H1 (cell line): ENCODE measurements around the gene NRDE2. TPM values are rescaled to one million over a fixed set of nuclear protein-coding genes. Genes with fewer than 3 reads are reported as not detected.

Source experiments
- CTCF ChIA-PET: fragments of 300-600 bp; sonication (Branson Sonifier 250); formaldehyde crosslinking; loops from one replicate; lab custom pipeline; 2021; ENCODE audit not compliant: partially characterized antibody; lab: Charles Lee
- POLR2A ChIA-PET: fragments of 300-600 bp; sonication (Branson Sonifier 250); formaldehyde crosslinking; loops from one replicate; lab custom pipeline; 2021; ENCODE audit warnings: inconsistent platforms; ENCODE audit not compliant: partially characterized antibody; lab: Charles Lee
- DNase-seq, 2 experiments: peaks; one replicate each; pipeline versions ENCODE4 v3.0.0 to v3.0.0-alpha.2; 2010 to 2022; ENCODE audit warnings: low spot score in 2 of 2, low read depth in 1 of 2, mixed read lengths in 1 of 2
- FAIRE-seq: peaks from 2 replicates; lab custom pipeline; 2011; peaks lifted over from hg19 to GRCh38; lab: Jason Lieb, UNC
- H2AFZ ChIP-seq: 2 replicates; pipeline ENCODE4 v1.8.1; 2012; ENCODE audit warnings: low read length, inconsistent platforms
- H2AK5ac ChIP-seq: 2 replicates; pipeline ENCODE4 v1.6.1; 2013; ENCODE audit warnings: low read depth, low read length
- H2BK120ac ChIP-seq: replicated peaks from 2 replicates; pipeline ENCODE3; 2013; ENCODE audit warnings: low read depth, low read length, inconsistent platforms
- H2BK12ac ChIP-seq: 2 replicates; pipeline ENCODE4 v1.6.1; 2013; ENCODE audit warnings: low read depth, low read length
- H2BK15ac ChIP-seq: 2 replicates; pipeline ENCODE4 v1.6.1; 2013; ENCODE audit warnings: low read length
- H2BK20ac ChIP-seq: 2 replicates; pipeline ENCODE4 v1.6.1; 2013; ENCODE audit warnings: low read length
- H2BK5ac ChIP-seq: 2 replicates; pipeline ENCODE4 v1.6.1; 2013; ENCODE audit warnings: low read depth, low read length
- H3K14ac ChIP-seq: 2 replicates; pipeline ENCODE4 v1.6.1; 2013; ENCODE audit warnings: inconsistent platforms; ENCODE audit not compliant: insufficient read length
- H3K18ac ChIP-seq: 2 replicates; pipeline ENCODE4 v1.6.1; 2013; ENCODE audit warnings: low read length; ENCODE audit errors: extremely low read depth
- H3K23ac ChIP-seq: 2 replicates; pipeline ENCODE4 v1.6.1; 2013; ENCODE audit warnings: inconsistent platforms; ENCODE audit not compliant: insufficient read length
- H3K23me2 ChIP-seq: 2 replicates; pipeline ENCODE4 v1.6.1; 2013; ENCODE audit warnings: low read depth, low read length
- H3K27ac ChIP-seq: 2 replicates; pipeline ENCODE4 v1.6.1; 2011; ENCODE audit warnings: low read depth, low read length, inconsistent platforms
- H3K27me3 ChIP-seq, 4 experiments: replicated peaks in 1 of 4; 1 replicate in 1 of 4; 2 replicates in 3 of 4; pipeline versions ENCODE4 v1.6.1 to v1.8.1; 2011 to 2013; ENCODE audit warnings: low read length in 3 of 4, mild to moderate bottlenecking in 3 of 4, inconsistent platforms in 2 of 4, mixed read lengths in 2 of 4, moderate library complexity in 1 of 4; ENCODE audit not compliant: control insufficient read depth in 3 of 4, insufficient read depth in 3 of 4; ENCODE audit errors: extremely low read depth in 1 of 4
- H3K36me3 ChIP-seq, 4 experiments: 2 replicates each; pipeline versions ENCODE4 v1.6.1 to v1.8.1; 2011 to 2013; ENCODE audit warnings: mild to moderate bottlenecking in 4 of 4, low read length in 3 of 4, moderate library complexity in 2 of 4, control low read depth in 1 of 4, inconsistent platforms in 1 of 4; ENCODE audit not compliant: insufficient read depth in 4 of 4, control insufficient read depth in 2 of 4
- H3K4ac ChIP-seq: replicated peaks from 2 replicates; pipeline ENCODE3; 2013; ENCODE audit warnings: low read length, low read depth, mixed read lengths, inconsistent platforms; ENCODE audit not compliant: insufficient read length
- H3K4me1 ChIP-seq, 4 experiments: replicated peaks in 1 of 4; 1 replicate in 1 of 4; 2 replicates in 3 of 4; pipeline versions ENCODE4 v1.6.1 to v1.8.1; 2011 to 2013; ENCODE audit warnings: low read length in 3 of 4, inconsistent platforms in 2 of 4, mixed read lengths in 1 of 4; ENCODE audit not compliant: insufficient read depth in 4 of 4, control insufficient read depth in 3 of 4
- H3K4me2 ChIP-seq, 2 experiments: 2 replicates each; pipeline versions ENCODE4 v1.6.1 to v1.8.1; 2011 to 2013; ENCODE audit warnings: low read depth in 2 of 2, low read length in 2 of 2, control low read depth in 1 of 2, inconsistent platforms in 1 of 2, mild to moderate bottlenecking in 1 of 2; ENCODE audit not compliant: insufficient read depth in 1 of 2
- H3K4me3 ChIP-seq, 4 experiments: fragments of 200-600, 300-600 bp in 1 of 4; sonication (generic), shearing (Covaris generic), sonication (Bioruptor Twin) in 1 of 4; 2 replicates each; pipeline versions ENCODE4 v1.5.1 to v1.8.1; 2011 to 2016; ENCODE audit warnings: low read length in 4 of 4, low read depth in 3 of 4, control low read depth in 2 of 4, inconsistent platforms in 2 of 4, mild to moderate bottlenecking in 2 of 4, mixed read lengths in 1 of 4, moderate library complexity in 1 of 4; ENCODE audit not compliant: insufficient read depth in 2 of 4; ENCODE audit errors: extremely low read depth in 1 of 4
- H3K56ac ChIP-seq: replicated peaks from 2 replicates; pipeline ENCODE3; 2013; ENCODE audit warnings: low read depth, mild to moderate bottlenecking, mixed read lengths, low read length, inconsistent platforms; ENCODE audit not compliant: insufficient read length
- H3K79me1 ChIP-seq: 2 replicates; pipeline ENCODE4 v1.6.1; 2013; ENCODE audit warnings: low read depth, low read length, control low read depth
- H3K79me2 ChIP-seq, 2 experiments: 2 replicates each; pipeline versions ENCODE4 v1.6.1 to v1.8.1; 2012 to 2013; ENCODE audit warnings: low read length in 2 of 2, mild to moderate bottlenecking in 2 of 2, inconsistent platforms in 1 of 2; ENCODE audit not compliant: insufficient read depth in 2 of 2, control insufficient read depth in 1 of 2
- H3K9ac ChIP-seq, 4 experiments: replicated peaks in 1 of 4; 1 replicate in 1 of 4; 2 replicates in 3 of 4; pipeline versions ENCODE4 v1.6.1 to v1.8.1; 2011 to 2013; ENCODE audit warnings: low read depth in 3 of 4, low read length in 3 of 4, control low read depth in 2 of 4, mild to moderate bottlenecking in 2 of 4, moderate library complexity in 2 of 4, inconsistent platforms in 1 of 4; ENCODE audit errors: extremely low read depth in 1 of 4
- H3K9me3 ChIP-seq, 2 experiments: 2 replicates each; pipeline versions ENCODE4 v1.6.1 to v1.8.1; 2012 to 2013; ENCODE audit warnings: mild to moderate bottlenecking in 2 of 2, moderate library complexity in 2 of 2, control low read depth in 1 of 2, inconsistent platforms in 1 of 2, low read depth in 1 of 2, low read length in 1 of 2, mixed read lengths in 1 of 2; ENCODE audit not compliant: insufficient read depth in 2 of 2
- H4K20me1 ChIP-seq, 2 experiments: replicated peaks in 1 of 2; 2 replicates each; pipeline versions ENCODE3 to v1.8.1; 2011 to 2013; ENCODE audit warnings: inconsistent platforms in 2 of 2, low read length in 2 of 2, mild to moderate bottlenecking in 1 of 2; ENCODE audit not compliant: insufficient read depth in 2 of 2, control insufficient read depth in 1 of 2
- H4K5ac ChIP-seq: 2 replicates; pipeline ENCODE4 v1.6.1; 2013; ENCODE audit warnings: low read length, low read depth, mixed read lengths, inconsistent platforms; ENCODE audit not compliant: insufficient read length
- H4K8ac ChIP-seq: 2 replicates; pipeline ENCODE4 v1.8.0; 2013; ENCODE audit warnings: mild to moderate bottlenecking, moderate library complexity, low read length, inconsistent platforms; ENCODE audit not compliant: insufficient read depth; ENCODE audit errors: extremely low read depth
- H4K91ac ChIP-seq: replicated peaks from 2 replicates; pipeline ENCODE3; 2013; ENCODE audit warnings: low read length, mixed read lengths, inconsistent platforms; ENCODE audit not compliant: insufficient read length
- ASH2L ChIP-seq: fragments of 200-600, 300-600 bp; sonication (generic); IDR thresholded peaks from one replicate; pipeline ENCODE4 v1.7.1; 2017; ENCODE audit warnings: low read length
- CBX5 ChIP-seq: fragments of 300-800, 300-1000 bp; sonication (generic); IDR thresholded peaks from 2 replicates; pipeline ENCODE4 v1.7.1; 2016; ENCODE audit warnings: antibody characterized with exemption, low read length, low read depth
- CBX8 ChIP-seq: fragments of 300-800, 300-1000 bp; sonication (generic); IDR thresholded peaks from 2 replicates; pipeline ENCODE4 v1.7.1; 2016; ENCODE audit warnings: low read depth, low read length, borderline replicate concordance
- CHD1 ChIP-seq: IDR thresholded peaks from 2 replicates; pipeline ENCODE4 v1.6.1; 2012; ENCODE audit warnings: low read depth, low read length, improper control_type of control experiment
- MAX ChIP-seq: IDR thresholded peaks from 2 replicates; pipeline ENCODE4 v1.6.1; 2012; ENCODE audit warnings: inconsistent platforms
- SIN3A ChIP-seq, 2 experiments: IDR thresholded peaks in 1 of 2; conservative IDR thresholded peaks in 1 of 2; 2 replicates each; pipeline ENCODE4 v1.6.1; 2011 to 2012; ENCODE audit warnings: low read length in 2 of 2, improper control_type of control experiment in 1 of 2, low read depth in 1 of 2, mild to moderate bottlenecking in 1 of 2
- ZNF274 ChIP-seq: IDR thresholded peaks from 2 replicates; pipeline ENCODE4 v1.7.0; 2012; ENCODE audit warnings: low read length, borderline replicate concordance; ENCODE audit errors: extremely low read depth
- WGBS, 2 experiments: shearing (Covaris generic) in 1 of 2; methylation state at CpG; one replicate each; pipeline versions ENCODE4 v1.1.6 to v1.1.7; 2013 to 2015; ENCODE audit warnings: low lambda C conversion rate in 2 of 2, mixed read lengths in 2 of 2, inconsistent platforms in 1 of 2, low coverage in 1 of 2, missing lambda C conversion rate in 1 of 2; ENCODE audit not compliant: insufficient replicate concordance in 2 of 2, insufficient coverage in 1 of 2, insufficient read length in 1 of 2; ENCODE audit errors: extremely low coverage in 1 of 2, missing lambda C conversion rate in 1 of 2; 5-methylcytosine and 5-hydroxymethylcytosine counted together
- polyA plus RNA-seq, 7 experiments: library from polyadenylated mRNA; depleted of rRNA in 3 of 7; stranded (reverse) in 5 of 7; unstranded in 2 of 7; fragments of >200 nt in 5 of 7; fragments of 200-250 nt in 2 of 7; gene quantifications; 1 replicate in 5 of 7; 2 replicates in 1 of 7; 4 replicates in 1 of 7; pipeline versions ENCODE4 v1.2.1 to v1.2.3, GENCODE V29; 2011 to 2013; ENCODE audit warnings: missing spikeins in 2 of 7, mixed read lengths in 2 of 7
- total RNA-seq: library from RNA; stranded (reverse); fragmentation: NEBNext Ultra II Directional; extraction: Animal tissue kit (Norgen Biotek cat#: 25700); gene quantifications from 2 replicates; pipeline ENCODE4 v1.2.1, GENCODE V29; 2021

The NRDE2 gene
- total and polyA plus RNA-seq, 2 of the 8 experiments (the other 6 are each of a cell fraction or from before 2014, with no cell fraction given): 4.9 to 12.1 TPM

- no peak overlapping the region for H3K9ac ChIP-seq
Measured at GRCh38 chr14:90275820-90276219, 55.9 kb downstream of the NRDE2 start.

More at GRCh38 chr14:90275820-90276219, 55.9 kb downstream of the NRDE2 start:
- no peak overlapping the region for H3K56ac ChIP-seq
- no peak overlapping the region for H4K5ac ChIP-seq
- no peak overlapping the region for H2BK120ac ChIP-seq
- no peak overlapping the region for H2BK12ac ChIP-seq
- no peak overlapping the region for H2AFZ ChIP-seq
- H3K4me1 ChIP-seq: no peaks in the 10 kb centered on the region
- no peak overlapping the region for H3K23ac ChIP-seq
- WGBS, 2 experiments: 83% methylated on average over 8 of the region's 8 CpGs; no CpG with 5 or more reads in 1 of the 2 experiments
- H3K4ac ChIP-seq: no peak overlapping the region
- no peaks in the 10 kb centered on the region for H3K27me3 ChIP-seq
- no peak overlapping the region for H3K4me3 ChIP-seq
- H2BK15ac ChIP-seq: no peak overlapping the region
- H3K4me2 ChIP-seq: no peak overlapping the region
- no peaks in the 10 kb centered on the region for H3K79me1 ChIP-seq
- ChIA-PET CTCF (interaction anchor here (1.2 to 4.7 kb wide), 6 partner anchors 9 to 482 kb away, joined by 3 to 30 read pairs (median 8); no protein-coding TSS in a partner anchor), POLR2A (interaction anchor here (0.9 to 1.5 kb wide), 2 partner anchors 11 to 122 kb away, joined by 3 read pairs; no protein-coding TSS in a partner anchor)
- H4K8ac ChIP-seq: no peak overlapping the region
- FAIRE-seq: no peak
- no peak for TF ChIP-seq CHD1
- TF ChIP-seq CBX8: no peak
- TF ChIP-seq SIN3A (conservative IDR thresholded peaks at IDR 0.05 in 1 of 2, IDR thresholded peaks at IDR 0.05 in 1 of 2; ENCODE audit: low read depth in 1 of 2, low read length in 2 of 2): no peak
- TF ChIP-seq ASH2L: no peak
- no peak for TF ChIP-seq MAX
- TF ChIP-seq CBX5: no peak
- no peak for TF ChIP-seq ZNF274
- TF ChIP-seq, all 59 proteins: peak for 0
- Histone ChIP-seq H3K23me2 (no peaks in the 10 kb centered on the region), H3K79me2 (no peaks in the 10 kb centered on the region), H4K91ac (no peak overlapping the region), H3K18ac (no peak overlapping the region), H2BK5ac (no peak overlapping the region), H2AK5ac (no peak overlapping the region), H3K27ac (no peak overlapping the region), H3K36me3 (peaks cover 7 to 25% (median 13%) of the 10 kb centered on the region in 4 experiments), H3K9me3 (no peaks in the 10 kb centered on the region), H2BK20ac (no peak overlapping the region), H3K14ac (no peak overlapping the region), H4K20me1 (peaks cover 0 to 3% of the 10 kb centered on the region in 2 experiments)
- DNase-seq: no peak
